IPS-15b (cell line): Measurements from ENCODE around the gene TNNI3.

ENCODE experiments used
- H3K27me3 ChIP-seq: one replicate; pipeline ENCODE4 v1.6.1; 2013; ENCODE audit warnings: low read length; ENCODE audit not compliant: control insufficient read depth, insufficient read depth
- H3K36me3 ChIP-seq: one replicate; pipeline ENCODE4 v1.6.1; 2013; ENCODE audit warnings: low read length; ENCODE audit not compliant: control insufficient read depth, insufficient read depth
- H3K4me1 ChIP-seq: one replicate; pipeline ENCODE4 v1.6.1; 2013; ENCODE audit warnings: mild to moderate bottlenecking, low read length; ENCODE audit not compliant: control insufficient read depth, insufficient read depth
- H3K4me3 ChIP-seq: one replicate; pipeline ENCODE4 v1.5.1; 2013; ENCODE audit warnings: low read depth, low read length
- H3K9ac ChIP-seq: one replicate; pipeline ENCODE4 v1.6.1; 2013; ENCODE audit warnings: low read depth, mild to moderate bottlenecking, low read length
- H3K9me3 ChIP-seq: one replicate; pipeline ENCODE4 v1.6.1; 2013; ENCODE audit warnings: mild to moderate bottlenecking, low read length; ENCODE audit not compliant: control insufficient read depth, insufficient read depth

TNNI3 gene

DNA sequence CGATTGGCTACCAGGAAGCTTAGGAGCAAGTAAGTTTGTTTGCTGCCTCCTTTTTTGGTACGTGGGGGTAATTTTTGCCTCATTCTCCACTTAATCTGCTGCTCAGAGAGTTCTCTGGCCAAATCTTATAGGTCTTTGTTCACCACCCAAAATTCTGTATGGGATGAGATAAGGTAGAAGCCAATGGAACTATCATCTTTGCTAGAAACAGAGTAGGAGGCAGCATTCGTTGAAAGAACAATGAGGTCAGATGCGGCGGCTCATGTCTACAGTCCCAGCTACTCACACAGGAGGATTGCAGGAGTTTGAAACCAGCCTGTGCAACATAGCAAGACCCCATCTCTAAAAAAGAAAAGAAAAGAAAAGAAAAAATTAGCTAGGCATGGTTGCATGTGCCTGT, 13.9 kb upstream of the TNNI3 start:
- H3K4me3 ChIP-seq: no peak overlapping the region
- H3K4me1 ChIP-seq: peaks cover 7% of the 10 kb centered on the region
- H3K9me3 ChIP-seq: no peaks in the 10 kb centered on the region
- H3K27me3 ChIP-seq: peaks cover 54% of the 10 kb centered on the region
- H3K9ac ChIP-seq: no peak overlapping the region
- no peaks in the 10 kb centered on the region for H3K36me3 ChIP-seq

DNA sequence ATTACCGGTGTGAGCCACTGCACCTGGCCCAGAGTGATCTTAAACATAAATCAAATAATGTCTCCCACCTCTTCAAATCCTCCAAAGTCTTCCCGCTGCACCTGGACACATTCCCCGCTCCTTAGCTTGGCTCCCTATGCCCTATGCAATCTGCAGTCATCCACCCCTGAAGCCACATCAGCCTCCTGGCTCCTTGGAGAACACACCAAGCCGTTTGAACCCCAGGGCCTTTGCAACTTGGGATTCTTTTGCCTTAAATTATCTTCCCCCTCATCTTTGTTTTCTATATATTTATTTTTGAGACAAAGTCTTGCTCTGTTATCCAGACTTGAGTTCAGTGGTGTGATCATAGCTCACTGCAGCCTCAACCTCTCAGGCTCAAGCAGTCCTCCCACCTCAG, 11.6 kb upstream of the TNNI3 start:
- Histone ChIP-seq H3K4me3 (no peak overlapping the region), H3K27me3 (peaks cover 37% of the 10 kb centered on the region), H3K36me3 (no peaks in the 10 kb centered on the region), H3K4me1 (peaks cover 3% of the 10 kb centered on the region), H3K9ac (no peak overlapping the region), H3K9me3 (no peaks in the 10 kb centered on the region)

DNA sequence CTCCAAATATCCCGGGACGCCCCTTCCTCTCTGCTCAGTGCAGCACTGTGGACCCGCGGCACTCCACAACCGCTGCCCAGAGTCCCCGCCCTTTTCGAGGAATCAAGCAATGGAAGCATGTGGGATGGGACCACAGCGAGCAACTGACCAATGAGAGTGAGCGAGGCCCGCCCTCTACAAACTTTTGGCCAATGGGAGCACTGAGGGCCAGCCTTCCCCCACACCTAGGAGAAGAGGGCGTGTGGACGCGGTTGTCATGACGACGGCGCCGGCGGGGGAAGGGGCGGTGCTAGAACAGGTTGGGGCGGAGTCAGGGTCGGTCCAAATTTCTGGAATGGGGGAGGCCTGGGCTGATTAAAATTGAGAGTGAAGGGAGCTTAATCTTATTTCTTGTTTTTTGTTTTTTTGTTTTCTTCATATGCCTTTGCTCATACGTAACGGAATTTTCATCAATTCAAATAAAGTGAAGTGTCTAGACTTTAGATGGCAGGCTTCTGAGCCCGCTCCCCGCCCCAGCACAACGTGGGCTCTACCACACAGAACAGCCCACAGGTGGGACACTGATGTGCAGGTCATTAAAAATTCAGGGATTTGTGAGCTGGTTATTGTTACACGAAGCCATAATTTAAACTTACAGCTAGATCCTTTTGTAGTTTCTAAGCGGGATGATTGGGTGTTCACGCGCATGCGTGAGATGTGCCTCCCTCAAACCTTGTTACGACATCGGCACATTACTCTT, 9.2 kb upstream of the TNNI3 start, which contains the start of gene DNAAF3:
DNAAF3 (minus strand) TSS at position 84 of the 739 bp plus-strand sequence. CDS start 200 bp downstream, outside the sequence.
- H3K9me3 ChIP-seq: no peaks in the 10 kb centered on the region
- H3K36me3 ChIP-seq: no peaks in the 10 kb centered on the region
- H3K4me3 ChIP-seq: peak within 1 kb of the TSS; percentile 79
- peak within 1 kb of the TSS; percentile 62 for H3K9ac ChIP-seq
- peaks cover 36% of the 10 kb centered on the region for H3K27me3 ChIP-seq
- H3K4me1 ChIP-seq: no peaks in the 10 kb centered on the region

DNA sequence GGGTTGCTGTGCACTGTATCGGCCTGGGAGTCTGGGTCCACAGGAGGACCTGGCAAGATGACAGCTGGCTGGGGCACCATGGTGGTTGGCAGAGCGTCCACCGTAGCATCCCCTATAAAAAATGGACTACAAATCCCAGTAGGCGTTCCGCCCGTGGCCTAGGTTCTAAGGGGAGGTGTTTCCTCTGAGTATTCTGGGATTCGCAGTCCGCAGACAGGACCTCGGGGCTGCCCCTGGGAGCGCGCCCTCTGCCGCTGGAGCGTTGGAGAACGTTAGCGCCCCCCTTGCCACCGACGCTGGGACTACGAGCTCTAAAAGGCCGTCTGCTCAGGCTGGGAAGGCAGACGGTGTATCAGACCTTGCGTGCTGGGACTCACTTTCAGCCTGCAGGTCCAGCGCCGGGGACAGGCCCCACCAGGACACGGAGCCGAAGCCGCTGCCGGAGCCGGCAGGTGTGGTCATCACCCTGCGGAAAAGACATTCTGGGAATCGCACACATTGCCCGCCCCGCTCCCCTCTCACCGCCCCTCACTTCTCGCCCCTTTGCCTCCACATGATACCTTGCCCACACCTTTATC, 8.5 kb upstream of the TNNI3 start:
- Histone ChIP-seq H3K4me1 (peaks cover 2% of the 10 kb centered on the region), H3K9me3 (no peaks in the 10 kb centered on the region), H3K27me3 (peaks cover 35% of the 10 kb centered on the region), H3K36me3 (no peaks in the 10 kb centered on the region), H3K9ac (no peak overlapping the region), H3K4me3 (peak overlapping the region; percentile 79)

DNA sequence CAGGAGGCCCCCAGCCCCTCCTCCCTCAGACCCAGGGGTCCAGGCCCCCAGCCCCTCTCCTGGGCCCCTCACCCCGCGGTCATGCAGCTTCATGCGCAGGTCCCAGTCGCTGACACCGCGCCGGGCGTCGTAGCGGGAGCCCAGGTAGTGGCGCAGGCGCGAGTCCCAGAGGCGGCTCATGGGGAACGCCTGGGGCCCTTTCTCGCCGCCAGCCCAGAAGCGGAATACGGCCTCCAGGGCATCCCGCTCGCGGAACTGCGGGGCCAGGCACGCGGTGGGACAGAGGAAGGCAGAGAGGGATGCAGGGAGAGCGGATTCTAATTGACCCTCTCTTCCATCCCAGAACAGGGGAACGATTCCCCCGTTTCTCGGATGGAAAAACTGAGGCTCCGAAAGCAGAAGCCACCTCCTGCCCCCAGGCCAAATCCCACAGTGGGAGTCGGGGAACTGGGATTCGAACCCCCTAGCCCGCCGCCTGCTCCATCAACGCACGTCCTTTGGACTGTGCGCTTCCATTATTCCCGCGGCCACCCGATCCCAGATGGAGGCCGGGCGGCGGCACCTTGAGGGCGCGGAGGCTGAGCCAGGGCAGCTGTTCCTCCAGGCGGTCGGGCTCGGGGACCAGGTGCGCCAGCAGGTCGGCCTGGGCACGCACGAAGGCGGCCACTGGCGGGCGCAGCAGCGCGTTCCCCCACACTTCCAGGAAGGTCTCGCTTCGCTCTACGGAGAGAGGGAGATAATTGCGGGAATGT, 4.2 kb upstream of the TNNI3 start:
- no peak overlapping the region for H3K9ac ChIP-seq
- H3K4me1 ChIP-seq: peaks cover 13% of the 10 kb centered on the region
- peaks cover 16% of the 10 kb centered on the region for H3K27me3 ChIP-seq
- H3K4me3 ChIP-seq: peak overlapping the region; percentile 63
- H3K36me3 ChIP-seq: no peaks in the 10 kb centered on the region
- H3K9me3 ChIP-seq: no peaks in the 10 kb centered on the region

DNA sequence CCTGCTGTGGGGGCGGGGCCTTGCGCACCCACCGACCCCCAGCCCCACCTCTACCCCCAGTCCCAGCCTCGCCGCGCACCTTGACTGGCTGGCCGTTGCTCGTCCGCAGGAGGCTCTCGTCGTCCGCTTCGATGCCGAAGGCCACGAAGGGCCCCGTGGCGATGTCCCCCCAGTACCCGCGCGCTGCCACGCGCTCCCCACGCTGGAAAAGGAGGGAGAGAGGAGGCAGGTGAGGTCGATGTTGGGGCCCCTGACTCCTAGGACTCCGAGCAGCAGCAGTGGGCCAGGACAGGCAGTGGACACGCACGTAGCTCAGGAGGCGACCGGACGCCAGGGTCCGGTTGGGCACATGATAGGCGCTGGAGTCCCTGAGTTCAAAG, 3.4 kb upstream of the TNNI3 start:
- Histone ChIP-seq H3K36me3 (no peaks in the 10 kb centered on the region), H3K9ac (peak overlapping the region; percentile 47), H3K4me3 (peak overlapping the region; percentile 63), H3K27me3 (peaks cover 16% of the 10 kb centered on the region), H3K4me1 (peaks cover 13% of the 10 kb centered on the region), H3K9me3 (no peaks in the 10 kb centered on the region)

DNA sequence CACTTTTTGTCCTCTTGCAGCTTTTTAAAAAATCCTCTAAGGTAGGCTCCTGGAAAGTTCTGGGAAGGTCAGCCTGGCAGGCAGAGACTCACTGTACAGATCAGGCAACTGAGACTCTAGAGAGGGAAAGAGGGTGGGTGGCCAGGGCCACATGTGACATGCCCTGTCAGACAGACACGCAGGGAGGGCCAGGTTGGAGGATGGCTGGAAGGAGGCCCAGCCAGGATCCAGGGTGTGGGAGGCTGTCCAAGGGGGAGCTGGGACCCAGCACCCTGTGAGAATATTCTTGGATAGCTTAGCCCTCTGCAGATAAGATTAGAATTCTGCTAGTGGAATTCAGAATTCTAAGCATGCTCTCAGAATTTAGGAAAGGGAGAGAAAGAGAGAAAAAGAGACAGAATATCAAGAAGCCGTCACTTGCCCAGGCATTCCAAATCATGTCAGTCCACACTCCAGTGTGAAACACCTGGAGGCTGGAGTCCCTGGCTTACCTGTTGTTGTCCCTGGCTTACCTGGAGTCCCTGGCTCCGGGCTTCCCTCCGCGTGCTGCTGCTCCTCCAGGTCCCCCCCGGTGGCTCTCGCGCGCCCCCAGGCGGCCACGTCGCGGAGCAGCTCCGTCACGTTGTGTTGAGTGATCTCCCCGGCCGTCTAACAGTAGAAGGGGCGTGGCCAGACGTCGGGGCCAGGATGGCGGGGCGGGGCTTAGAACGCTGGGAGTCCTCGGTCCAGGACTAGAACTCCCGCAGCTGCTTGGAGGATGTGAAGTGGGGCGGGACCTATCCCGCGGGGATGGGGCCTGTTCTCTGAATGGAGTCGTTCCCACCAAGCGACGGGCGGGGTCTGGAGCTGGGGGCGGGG, 2.8 kb upstream of the TNNI3 start:
- Histone ChIP-seq H3K4me1 (peaks cover 13% of the 10 kb centered on the region), H3K27me3 (peaks cover 16% of the 10 kb centered on the region), H3K9me3 (no peaks in the 10 kb centered on the region), H3K36me3 (no peaks in the 10 kb centered on the region), H3K4me3 (peak overlapping the region; percentile 8), H3K9ac (no peak overlapping the region)

DNA sequence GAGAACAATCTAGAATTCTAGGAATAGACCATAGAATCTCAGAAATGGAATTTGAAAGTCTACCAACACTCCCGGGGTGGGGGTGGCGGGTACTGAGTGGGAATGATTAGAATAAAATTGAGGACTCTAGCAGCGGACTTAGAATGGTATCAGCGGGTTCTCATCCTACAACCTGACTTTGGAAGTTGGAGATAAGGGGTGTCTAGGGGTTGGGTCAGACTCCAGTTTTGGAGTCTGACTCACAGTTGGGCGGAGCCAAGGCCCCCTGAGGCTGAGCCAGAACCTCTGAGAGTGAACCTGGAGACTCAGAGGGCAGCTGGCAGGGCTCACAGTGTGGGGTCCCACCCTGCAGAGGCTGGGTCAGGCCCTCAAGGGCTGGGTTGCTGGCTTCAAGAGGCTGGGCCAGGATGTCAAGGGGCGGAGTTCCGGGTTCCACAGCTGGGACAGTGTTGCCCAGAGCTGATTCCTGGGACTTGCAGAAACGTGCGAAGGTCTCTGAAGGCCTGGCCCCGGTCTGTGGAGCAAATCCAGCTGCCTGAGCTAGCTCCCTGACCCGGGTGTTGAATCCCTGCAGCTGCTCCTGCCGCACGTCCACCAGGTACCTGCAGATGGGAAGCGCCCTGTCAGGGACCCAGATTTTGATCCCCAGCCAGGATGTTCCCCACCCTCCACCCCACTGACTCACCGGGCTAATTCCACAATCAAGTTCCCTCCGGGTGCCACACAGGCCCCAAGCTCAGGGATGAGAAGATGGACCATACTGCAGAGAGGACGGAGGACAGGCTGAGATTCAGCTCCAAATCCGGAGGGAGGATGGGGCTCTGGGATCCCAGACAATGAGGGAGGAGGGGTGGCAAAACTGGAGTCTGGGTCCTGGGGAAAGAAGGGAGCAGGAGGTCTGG, 1.6 kb upstream of the TNNI3 start:
- Histone ChIP-seq H3K4me3 (peak overlapping the region; percentile 45), H3K27me3 (peaks cover 16% of the 10 kb centered on the region), H3K9ac (no peak overlapping the region), H3K9me3 (no peaks in the 10 kb centered on the region), H3K36me3 (no peaks in the 10 kb centered on the region), H3K4me1 (peaks cover 13% of the 10 kb centered on the region)

DNA sequence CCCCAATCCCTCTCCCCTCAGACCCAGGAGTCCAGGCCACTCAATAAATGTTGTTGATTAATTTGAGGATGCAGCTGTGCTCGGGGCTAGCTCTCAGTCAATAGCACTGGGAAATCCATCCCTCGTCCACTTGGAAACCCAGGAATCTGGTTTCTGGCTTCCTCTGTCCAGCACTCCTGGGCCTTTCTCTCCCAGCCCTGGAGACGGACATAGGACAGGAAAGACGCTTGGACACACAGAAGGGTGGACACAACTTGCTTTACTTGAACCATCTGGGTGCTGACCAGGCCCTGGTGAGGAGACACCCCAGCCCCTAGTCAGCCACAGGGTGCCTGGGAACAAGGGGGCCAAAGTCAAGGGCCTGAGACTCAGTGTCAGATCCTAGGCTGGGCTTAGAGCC, 891 bp upstream of the TNNI3 start:
- H3K36me3 ChIP-seq: no peaks in the 10 kb centered on the region
- H3K4me1 ChIP-seq: peaks cover 13% of the 10 kb centered on the region
- H3K9me3 ChIP-seq: no peaks in the 10 kb centered on the region
- no peak overlapping the region for H3K9ac ChIP-seq
- H3K4me3 ChIP-seq: no peak overlapping the region
- H3K27me3 ChIP-seq: peaks cover 16% of the 10 kb centered on the region

DNA sequence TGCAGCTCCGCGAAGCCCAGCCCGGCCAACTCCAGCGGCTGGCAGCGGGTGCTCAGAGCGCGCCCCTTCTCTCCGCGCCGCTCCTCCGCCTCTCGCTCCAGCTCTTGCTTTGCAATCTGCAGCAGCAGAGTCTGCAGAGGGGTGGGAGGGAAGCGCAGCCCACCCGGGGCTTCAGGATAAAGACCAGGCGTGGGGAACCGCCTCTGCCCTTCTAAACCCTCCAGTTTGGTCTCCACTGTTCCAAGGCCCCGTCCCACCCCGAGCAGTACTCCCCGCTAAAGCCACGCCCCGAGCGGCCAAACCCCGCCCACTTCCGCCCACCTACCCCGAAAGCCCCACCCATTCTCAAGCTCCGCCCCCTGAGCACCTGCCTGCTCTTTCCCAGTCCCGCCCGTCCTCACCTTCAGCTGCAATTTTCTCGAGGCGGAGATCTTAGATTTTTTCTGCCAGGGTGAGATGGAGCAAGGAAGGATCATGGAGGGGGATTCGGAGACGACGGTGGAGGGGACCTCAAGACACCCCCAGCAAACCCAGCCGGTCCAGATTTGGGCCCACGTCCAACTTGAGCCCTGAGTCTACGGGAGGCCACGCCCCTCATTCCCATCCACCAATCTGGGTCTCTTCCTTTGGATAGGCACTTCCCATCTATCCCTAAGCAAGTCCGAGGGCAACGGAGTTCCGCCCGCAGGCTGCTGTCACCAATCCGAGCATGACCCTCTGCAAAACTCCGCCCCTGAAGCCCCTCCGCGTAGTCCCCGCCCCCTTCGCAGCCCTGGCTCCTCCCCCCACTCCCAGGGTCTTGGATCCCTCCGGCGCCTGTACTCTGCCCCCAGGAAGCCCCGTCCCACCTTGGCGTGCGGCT, 1.1 kb downstream of the TNNI3 start:
- peaks cover 5% of the 10 kb centered on the region for H3K27me3 ChIP-seq
- no peaks in the 10 kb centered on the region for H3K9me3 ChIP-seq
- H3K9ac ChIP-seq: peak overlapping the region; percentile 47
- peaks cover 5% of the 10 kb centered on the region for H3K36me3 ChIP-seq
- H3K4me1 ChIP-seq: peaks cover 13% of the 10 kb centered on the region
- peak overlapping the region; percentile 79 for H3K4me3 ChIP-seq
